HFFc6 (cell line): ENCODE results near the gene ATPAF2. TPM values are rescaled to one million over a fixed set of nuclear protein-coding genes. Genes with fewer than 3 reads are reported as not detected.

Experiments
- DNase-seq: peaks from one replicate; pipeline ENCODE4 v3.0.0-alpha.2; 2018
- H3K27ac Mint-ChIP-seq: 2 replicates; pipeline ENCODE4 v1.8.0; 2020; ENCODE audit warnings: mild to moderate bottlenecking, mixed read lengths
- H3K27me3 Mint-ChIP-seq: 2 replicates; pipeline ENCODE4 v1.8.0; 2021; ENCODE audit warnings: mild to moderate bottlenecking, moderate library complexity, mixed read lengths; ENCODE audit not compliant: insufficient read depth
- H3K36me3 Mint-ChIP-seq: 2 replicates; pipeline ENCODE4 v1.8.0; 2021; ENCODE audit warnings: low read depth, mixed read lengths
- H3K4me1 Mint-ChIP-seq: 2 replicates; pipeline ENCODE4 v1.8.0; 2020; ENCODE audit warnings: low read depth, mixed read lengths
- H3K4me3 Mint-ChIP-seq: 2 replicates; pipeline ENCODE4 v1.8.0; 2020; ENCODE audit warnings: mild to moderate bottlenecking, moderate library complexity, mixed read lengths
- H3K9me3 Mint-ChIP-seq: 2 replicates; pipeline ENCODE4 v1.8.0; 2020; ENCODE audit warnings: mild to moderate bottlenecking, mixed read lengths
- total RNA-seq, 6 experiments: library from RNA; stranded (reverse); fragmentation: NEBNext Ultra II Directional; extraction: Animal tissue kit (Norgen Biotek cat#: 25700); gene quantifications; 2 replicates in 1 of 6; 3 replicates in 5 of 6; pipeline ENCODE4 v1.2.3, GENCODE V29; 2021
- TF ChIP-seq, protein P1 (sequence below): fragments of 200-600 bp; sonication (generic); IDR thresholded peaks from 2 replicates; pipeline ENCODE4 v1.5.0; 2021; ENCODE audit warnings: antibody characterized with exemption, mild to moderate bottlenecking

Gene ATPAF2
- total RNA-seq, 6 experiments from 2014 or later, result 21.5 to 28.4 (median 23.1) TPM

DNA sequence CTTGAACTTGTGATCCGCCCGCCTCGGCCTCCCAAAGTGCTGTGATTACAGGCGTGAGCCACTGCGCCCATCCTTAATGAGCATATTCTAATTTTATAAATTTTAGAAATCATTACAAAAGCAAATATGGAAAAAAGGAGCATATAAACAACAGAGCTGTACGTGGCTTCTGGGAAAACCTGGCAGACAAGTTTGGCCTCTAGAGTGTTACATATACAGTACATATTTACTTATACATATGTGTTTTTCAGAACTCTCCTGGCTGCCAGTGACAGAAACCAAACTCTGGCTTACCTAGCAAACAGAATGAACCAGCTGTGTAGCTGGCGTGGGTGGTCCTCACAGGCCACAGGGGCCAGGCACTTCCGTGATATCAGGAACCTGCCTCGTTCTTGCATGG is 56.2 kb downstream of the ATPAF2 start:
- no peak for DNase-seq
- H3K36me3 Mint-ChIP-seq, result no peaks in the 10 kb centered on the region
- TF ChIP-seq, protein P1, sequence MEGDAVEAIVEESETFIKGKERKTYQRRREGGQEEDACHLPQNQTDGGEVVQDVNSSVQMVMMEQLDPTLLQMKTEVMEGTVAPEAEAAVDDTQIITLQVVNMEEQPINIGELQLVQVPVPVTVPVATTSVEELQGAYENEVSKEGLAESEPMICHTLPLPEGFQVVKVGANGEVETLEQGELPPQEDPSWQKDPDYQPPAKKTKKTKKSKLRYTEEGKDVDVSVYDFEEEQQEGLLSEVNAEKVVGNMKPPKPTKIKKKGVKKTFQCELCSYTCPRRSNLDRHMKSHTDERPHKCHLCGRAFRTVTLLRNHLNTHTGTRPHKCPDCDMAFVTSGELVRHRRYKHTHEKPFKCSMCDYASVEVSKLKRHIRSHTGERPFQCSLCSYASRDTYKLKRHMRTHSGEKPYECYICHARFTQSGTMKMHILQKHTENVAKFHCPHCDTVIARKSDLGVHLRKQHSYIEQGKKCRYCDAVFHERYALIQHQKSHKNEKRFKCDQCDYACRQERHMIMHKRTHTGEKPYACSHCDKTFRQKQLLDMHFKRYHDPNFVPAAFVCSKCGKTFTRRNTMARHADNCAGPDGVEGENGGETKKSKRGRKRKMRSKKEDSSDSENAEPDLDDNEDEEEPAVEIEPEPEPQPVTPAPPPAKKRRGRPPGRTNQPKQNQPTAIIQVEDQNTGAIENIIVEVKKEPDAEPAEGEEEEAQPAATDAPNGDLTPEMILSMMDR, result no peak
- H3K27me3 Mint-ChIP-seq, result no peaks in the 10 kb centered on the region; the same call in none of the 2 replicates
- H3K9me3 Mint-ChIP-seq, result no peaks in the 10 kb centered on the region
- no peak overlapping the region for H3K4me3 Mint-ChIP-seq
- H3K27ac Mint-ChIP-seq, result no peak overlapping the region
- H3K4me1 Mint-ChIP-seq, result no peaks in the 10 kb centered on the region

DNA sequence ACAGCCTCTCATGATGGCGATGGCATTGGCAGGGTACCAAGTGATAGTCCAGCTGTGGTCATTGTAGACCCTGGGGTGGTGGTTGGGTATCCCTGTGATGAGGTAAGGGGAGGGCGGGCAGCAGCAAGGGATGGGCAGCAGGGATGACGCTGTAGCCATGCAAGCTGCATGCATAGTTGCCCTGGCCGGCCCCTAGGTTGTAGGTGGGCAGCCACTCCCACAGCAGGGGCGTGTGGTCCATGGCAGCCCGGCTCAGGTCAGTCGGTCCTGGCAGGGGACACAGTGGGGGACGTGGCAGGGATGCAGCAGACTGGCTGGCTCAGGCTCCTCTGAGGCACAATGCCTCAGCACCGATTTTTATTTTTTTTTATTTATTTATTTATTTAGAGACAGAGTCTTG is 57.6 kb downstream of the ATPAF2 start:
- Mint-ChIP-seq H3K4me1 (no peaks in the 10 kb centered on the region), H3K36me3 (no peaks in the 10 kb centered on the region), H3K4me3 (no peak overlapping the region), H3K27me3 (no peaks in the 10 kb centered on the region; the same call in none of the 2 replicates), H3K27ac (no peak overlapping the region), H3K9me3 (no peaks in the 10 kb centered on the region)
- no peak for DNase-seq
- TF ChIP-seq, protein P1, result no peak

DNA sequence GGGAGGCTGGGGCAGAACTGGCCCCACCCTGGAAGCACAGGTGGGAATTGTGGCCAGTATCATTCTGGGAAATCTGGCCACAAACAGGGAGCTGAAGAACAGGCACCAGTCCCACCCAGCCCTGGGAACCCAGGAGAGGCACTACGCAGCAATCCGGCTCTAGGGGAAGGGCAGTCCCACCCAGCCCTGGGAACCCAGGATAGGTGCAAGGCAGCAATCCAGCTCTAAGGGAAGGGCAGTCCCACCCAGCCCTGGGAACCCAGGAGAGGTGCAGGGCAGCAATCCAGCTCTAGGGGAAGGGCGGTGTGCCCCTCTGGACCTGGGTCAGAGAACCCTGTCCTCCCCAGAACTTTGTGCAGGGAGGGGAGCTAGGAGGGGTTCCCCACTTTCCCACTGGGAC is 59.2 kb downstream of the ATPAF2 start:
- H3K4me1 Mint-ChIP-seq, result no peaks in the 10 kb centered on the region
- TF ChIP-seq, protein P1, result no peak
- no peak overlapping the region for H3K27ac Mint-ChIP-seq
- no peak for DNase-seq
- no peaks in the 10 kb centered on the region for H3K36me3 Mint-ChIP-seq
- H3K9me3 Mint-ChIP-seq, result no peaks in the 10 kb centered on the region
- H3K4me3 Mint-ChIP-seq, result no peak overlapping the region
- H3K27me3 Mint-ChIP-seq, result no peaks in the 10 kb centered on the region; the same call in none of the 2 replicates

DNA sequence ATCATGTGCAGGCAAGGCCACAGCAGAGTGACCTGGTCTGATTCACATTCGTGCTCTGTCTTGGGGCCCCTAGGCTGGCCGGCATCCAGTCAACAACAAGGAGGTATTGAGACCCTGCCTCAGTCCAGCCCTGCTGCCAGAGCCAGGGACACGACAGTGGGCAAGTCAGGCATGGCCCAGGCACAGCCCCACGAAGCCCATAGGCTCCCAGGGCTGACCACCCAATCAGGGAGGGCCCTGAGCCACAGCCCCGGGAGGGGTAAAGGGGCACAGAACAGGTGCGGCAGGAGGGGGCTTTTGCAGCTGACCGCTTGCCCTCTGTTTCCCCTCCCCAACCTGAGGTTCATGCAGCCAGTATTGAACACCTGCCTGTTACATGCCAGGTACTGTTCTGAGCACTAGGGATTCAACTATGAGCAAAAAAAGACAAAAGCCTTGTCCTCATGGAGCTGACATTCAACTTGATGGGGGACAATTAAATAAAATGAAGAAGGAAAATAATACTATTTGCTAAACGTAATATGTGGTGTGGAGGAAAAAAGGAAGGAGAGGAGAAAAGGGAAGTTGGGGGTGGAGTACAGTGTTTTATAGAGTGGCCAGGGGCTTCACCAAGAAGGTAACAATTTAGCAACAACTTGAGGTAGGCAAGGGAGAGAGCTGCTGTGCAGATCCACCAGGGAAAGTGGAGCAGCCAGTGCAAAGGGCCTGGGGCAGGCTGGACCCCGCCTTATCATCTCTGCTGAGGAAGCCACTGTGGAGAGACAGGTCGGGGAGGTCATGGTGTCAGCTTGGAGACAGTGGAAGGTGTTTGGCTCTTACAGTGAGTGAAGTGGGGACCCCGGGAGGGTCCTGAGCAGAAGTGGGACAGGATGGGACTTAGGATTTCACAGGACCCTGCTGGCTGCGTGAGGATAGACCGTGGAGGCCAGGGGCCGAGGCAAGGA is 60.2 kb downstream of the ATPAF2 start:
- no peaks in the 10 kb centered on the region for H3K36me3 Mint-ChIP-seq
- no peak overlapping the region for H3K27ac Mint-ChIP-seq
- peaks cover 3% of the 10 kb centered on the region for H3K4me1 Mint-ChIP-seq
- no peaks in the 10 kb centered on the region; the same call in none of the 2 replicates for H3K27me3 Mint-ChIP-seq
- no peak for DNase-seq
- TF ChIP-seq, protein P1, result no peak
- H3K9me3 Mint-ChIP-seq, result no peaks in the 10 kb centered on the region
- no peak overlapping the region for H3K4me3 Mint-ChIP-seq

DNA sequence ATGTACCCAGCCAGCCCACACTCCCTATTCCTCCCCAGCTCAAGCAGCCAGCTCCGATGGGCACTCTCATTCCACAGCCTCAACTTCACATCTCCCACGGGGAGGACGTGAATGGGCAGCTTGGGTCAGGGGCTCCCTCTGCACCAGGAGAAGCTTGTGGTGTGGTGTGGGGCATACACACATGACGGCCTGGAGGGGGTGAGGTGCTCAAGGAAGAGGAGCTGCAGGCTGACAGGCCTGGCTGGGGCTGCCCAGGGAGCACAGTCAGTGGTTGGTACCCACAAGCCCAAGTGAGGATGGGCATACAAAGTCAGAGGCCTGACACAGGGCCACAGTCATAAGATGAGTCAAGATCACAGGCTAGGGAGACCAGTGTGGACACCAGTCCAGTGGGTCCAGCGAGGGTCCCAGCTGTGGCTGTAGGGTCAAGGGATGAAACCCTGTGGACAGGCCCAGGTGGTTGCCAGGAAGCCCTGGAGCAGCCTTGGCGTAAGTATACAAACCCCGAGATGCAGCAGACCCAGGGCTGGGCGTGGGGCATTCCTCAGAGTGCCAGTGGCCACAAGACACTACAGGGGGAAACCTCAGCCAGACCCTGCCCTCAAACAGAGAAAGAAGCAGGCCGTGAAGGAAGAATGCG is 61.9 kb downstream of the ATPAF2 start:
- H3K36me3 Mint-ChIP-seq, result no peaks in the 10 kb centered on the region
- H3K27me3 Mint-ChIP-seq, result no peaks in the 10 kb centered on the region; the same call in none of the 2 replicates
- H3K27ac Mint-ChIP-seq, result no peak overlapping the region

More for the DNA sequence above, 61.9 kb downstream of the ATPAF2 start:
- H3K9me3 Mint-ChIP-seq, result no peaks in the 10 kb centered on the region
- no peak for DNase-seq
- H3K4me1 Mint-ChIP-seq, result peaks cover 11% of the 10 kb centered on the region
- no peak overlapping the region for H3K4me3 Mint-ChIP-seq
- TF ChIP-seq, protein P1, result no peak
